HS-27A (cell line): ENCODE measurements around the gene DBX1.
A peak's percentile ranks its signal among the peaks of the same experiment; 100 is the strongest.

ENCODE experiments used
- DNase-seq: peaks from one replicate; pipeline ENCODE4 v3.0.0-alpha.2; 2012; ENCODE audit warnings: low read depth, missing footprints

The DBX1 gene

GRCh38 chr11:20120134-20120925 lies 39.9 kb downstream of the DBX1 start:
- DNase-seq: no peak

GRCh38 chr11:20119315-20119714 lies 41.0 kb downstream of the DBX1 start:
- no peak for DNase-seq

GRCh38 chr11:20118209-20118608 lies 42.1 kb downstream of the DBX1 start:
- DNase-seq: no peak

- DNase-seq: no peak
Measured at GRCh38 chr11:20117291-20117690, 43.0 kb downstream of the DBX1 start.

GRCh38 chr11:20116825-20117224 lies 43.5 kb downstream of the DBX1 start:
- DNase-seq: no peak

GRCh38 chr11:20114588-20114987 lies 45.7 kb downstream of the DBX1 start:
- DNase-seq: no peak

GRCh38 chr11:20113149-20113438 lies 47.2 kb downstream of the DBX1 start:
- DNase-seq: no peak

- DNase-seq: peak; percentile 88
Measured at GRCh38 chr11:20112291-20113148, 47.8 kb downstream of the DBX1 start.

GRCh38 chr11:20111871-20112270 lies 48.4 kb downstream of the DBX1 start:
- no peak for DNase-seq

GRCh38 chr11:20110908-20111669 lies 49.2 kb downstream of the DBX1 start:
- DNase-seq: no peak

GRCh38 chr11:20109731-20110445 lies 50.4 kb downstream of the DBX1 start:
- DNase-seq: no peak
